ENCODE results near the gene OSBPL10. TPM values are rescaled to one million over a fixed set of nuclear protein-coding genes. Genes with fewer than 3 reads are reported as not detected.

The OSBPL10 gene
- total RNA-seq, 2 donors from 2014 or later, result 23.8 to 33.6 TPM

GRCh38 chr3:31821118-31821517, 159.9 kb downstream of the OSBPL10 start:
- H3K27ac Mint-ChIP-seq, result no peak overlapping the region
- no peaks in the 10 kb centered on the region for H3K27me3 Mint-ChIP-seq (ENCODE audit: insufficient read depth)
- peaks cover 7% of the 10 kb centered on the region for H3K36me3 Mint-ChIP-seq (ENCODE audit: low read depth)
- 90 to 100% methylated on average over 1 to 2 of the region's 2 CpGs for WGBS, 2 experiments (ENCODE audit: insufficient coverage in 1 of 2, insufficient read length in 1 of 2)
- Histone ChIP-seq H3K27me3 (ENCODE audit: control insufficient read depth, insufficient read depth, low read length, poor library complexity, severe bottlenecking) (no peaks in the 10 kb centered on the region), H3K4me1 (ENCODE audit: control insufficient read depth, insufficient read depth, low read length) (no peaks in the 10 kb centered on the region), H3K36me3 (ENCODE audit: control insufficient read depth, insufficient read depth, low read length) (no peaks in the 10 kb centered on the region), H3K4me3 (ENCODE audit: low read length) (no peak overlapping the region), H3K9ac (ENCODE audit: extremely low read depth, low read length, poor library complexity, severe bottlenecking) (no peak overlapping the region), H3K9me3 (ENCODE audit: control insufficient read depth, low read length) (no peaks in the 10 kb centered on the region), H3K27ac (ENCODE audit: low read depth, low read length) (no peak overlapping the region)
- peaks cover 7% of the 10 kb centered on the region for H3K4me1 Mint-ChIP-seq
- no peaks in the 10 kb centered on the region for H3K9me3 Mint-ChIP-seq
- no peak for TF ChIP-seq CTCF (conservative IDR thresholded peaks at IDR 0.05)
- DNase-seq, result no peak
- H3K4me3 Mint-ChIP-seq, result no peak overlapping the region

- Mint-ChIP-seq H3K36me3 (ENCODE audit: low read depth) (peaks cover 5% of the 10 kb centered on the region), H3K9me3 (no peaks in the 10 kb centered on the region), H3K27ac (no peak overlapping the region), H3K4me3 (no peak overlapping the region), H3K4me1 (peaks cover 13% of the 10 kb centered on the region), H3K27me3 (ENCODE audit: insufficient read depth) (no peaks in the 10 kb centered on the region)
- no peak for TF ChIP-seq CTCF (conservative IDR thresholded peaks at IDR 0.05)
- no peak for DNase-seq
- H3K9me3 ChIP-seq (ENCODE audit: control insufficient read depth, low read length), result no peaks in the 10 kb centered on the region
- no peaks in the 10 kb centered on the region for H3K27me3 ChIP-seq (ENCODE audit: control insufficient read depth, insufficient read depth, low read length, poor library complexity, severe bottlenecking)
- WGBS, 2 experiments (ENCODE audit: insufficient coverage in 1 of 2, insufficient read length in 1 of 2), result 94 to 95% methylated on average over 6 to 8 of the region's 8 CpGs
- H3K36me3 ChIP-seq (ENCODE audit: control insufficient read depth, insufficient read depth, low read length), result no peaks in the 10 kb centered on the region
- H3K4me1 ChIP-seq (ENCODE audit: control insufficient read depth, insufficient read depth, low read length), result no peaks in the 10 kb centered on the region
- no peak overlapping the region for H3K9ac ChIP-seq (ENCODE audit: extremely low read depth, low read length, poor library complexity, severe bottlenecking)
- H3K27ac ChIP-seq (ENCODE audit: low read depth, low read length), result no peak overlapping the region
- H3K4me3 ChIP-seq (ENCODE audit: low read length), result no peak overlapping the region
These were observed 161.6 kb downstream of the OSBPL10 start for GRCh38 chr3:31819441-31819840.

- no peak overlapping the region for H3K9ac ChIP-seq (ENCODE audit: extremely low read depth, low read length, poor library complexity, severe bottlenecking)
- H3K27me3 ChIP-seq (ENCODE audit: control insufficient read depth, insufficient read depth, low read length, poor library complexity, severe bottlenecking), result no peaks in the 10 kb centered on the region
- no peak overlapping the region for H3K4me3 Mint-ChIP-seq
- H3K27me3 Mint-ChIP-seq (ENCODE audit: insufficient read depth), result no peaks in the 10 kb centered on the region
- no peaks in the 10 kb centered on the region for H3K36me3 Mint-ChIP-seq (ENCODE audit: low read depth)
- 84 to 97% methylated on average over 4 to 10 of the region's 10 CpGs for WGBS, 2 experiments (ENCODE audit: insufficient coverage in 1 of 2, insufficient read length in 1 of 2)
- no peaks in the 10 kb centered on the region for H3K9me3 Mint-ChIP-seq
- no peak overlapping the region for H3K4me3 ChIP-seq (ENCODE audit: low read length)
- H3K9me3 ChIP-seq (ENCODE audit: control insufficient read depth, low read length), result no peaks in the 10 kb centered on the region
- H3K27ac ChIP-seq (ENCODE audit: low read depth, low read length), result no peak overlapping the region
- no peak for TF ChIP-seq CTCF (conservative IDR thresholded peaks at IDR 0.05)
- no peak for DNase-seq
- no peak overlapping the region for H3K27ac Mint-ChIP-seq
- peaks cover 13% of the 10 kb centered on the region for H3K4me1 Mint-ChIP-seq
- no peaks in the 10 kb centered on the region for H3K36me3 ChIP-seq (ENCODE audit: control insufficient read depth, insufficient read depth, low read length)
- H3K4me1 ChIP-seq (ENCODE audit: control insufficient read depth, insufficient read depth, low read length), result no peaks in the 10 kb centered on the region
These were observed 163.6 kb downstream of the OSBPL10 start for GRCh38 chr3:31817411-31817966.
